ENCODE data around the gene CFL1. TPM values are rescaled to one million over a fixed set of nuclear protein-coding genes. Genes with fewer than 3 reads are reported as not detected.

The CFL1 gene
- polyA plus RNA-seq, 1 of the 3 experiments (the other 2 are of a cell fraction): 4,252 TPM

GRCh38 chr11:65892661-65893317 is 34.8 kb upstream of the CFL1 start:
- CTCF ChIA-PET: interaction anchor here (0.6 to 15.2 kb wide), 8 partner anchors 8 to 123 kb away, joined by 3 to 374 read pairs (median 12); partner anchors contain the start of genes CFL1, EFEMP2 and MUS81

More at GRCh38 chr11:65892661-65893317, 34.8 kb upstream of the CFL1 start:
- POLR2A ChIA-PET: interaction anchor here (0.6 kb wide), 1 partner anchor 75 kb away, joined by 3 read pairs; no protein-coding TSS in a partner anchor
- Histone ChIP-seq H3K79me2 (ENCODE audit: insufficient read depth) (peaks cover 68% of the 10 kb centered on the region), H3K4me3 (ENCODE audit: low read depth in 2 of 2, low read length in 1 of 2) (no peak overlapping the region), H3F3A (replicated peaks; ENCODE audit: insufficient read depth) (peaks cover 93% of the 10 kb centered on the region), H3K9me3 (no peaks in the 10 kb centered on the region), H3K4me2 (peak overlapping the region; percentile 98), H3K9me2 (no peaks in the 10 kb centered on the region), H3K27me3 (ENCODE audit: insufficient read depth) (no peaks in the 10 kb centered on the region), H3K36me3 (replicated peaks in 1 of 2; ENCODE audit: control insufficient read depth in 1 of 2, insufficient read depth in 2 of 2, low read length in 1 of 2) (peaks cover 0 to 42% of the 10 kb centered on the region in 2 experiments), H4K20me1 (ENCODE audit: insufficient read depth) (peaks cover 70% of the 10 kb centered on the region), H2AFZ (ENCODE audit: low read depth) (no peak overlapping the region), H3K4me1 (ENCODE audit: control insufficient read depth in 1 of 2, insufficient read depth in 2 of 2, low read depth in 1 of 2, low read length in 1 of 2) (peaks cover 39 to 52% of the 10 kb centered on the region in 2 experiments), H3K9ac (peak overlapping the region; percentile 76; the same call in 1 of the 2 replicates), H3K27ac (ENCODE audit: low read depth in 2 of 2, low read length in 1 of 2) (peak overlapping the region in 1 of 2 experiments; percentile 94; a peak in 2 of 4 replicates)
- 87% methylated on average over 8 of the region's 10 CpGs for WGBS (ENCODE audit: low lambda C conversion rate)
- TF ChIP-seq JUND (IDR thresholded peaks at IDR 0.05) (no peak), EZH2phosphoT487 (IDR thresholded peaks at IDR 0.05; ENCODE audit: borderline replicate concordance, low read depth) (no peak), EP300 (IDR thresholded peaks at IDR 0.05; ENCODE audit: borderline replicate concordance in 1 of 2, low read depth in 1 of 2, low read length in 1 of 2) (no peak), FOSL2 (IDR thresholded peaks at IDR 0.05; ENCODE audit: borderline replicate concordance, low read depth) (no peak), NFIC (IDR thresholded peaks at IDR 0.05; ENCODE audit: borderline replicate concordance) (no peak), USF1 (IDR thresholded peaks at IDR 0.05; ENCODE audit: borderline replicate concordance, low read depth) (no peak), TAF1 (IDR thresholded peaks at IDR 0.05; ENCODE audit: borderline replicate concordance, low read depth, low read length) (no peak), SIN3A (IDR thresholded peaks at IDR 0.05; ENCODE audit: borderline replicate concordance, low read depth, low read length) (no peak), CTCF (IDR thresholded peaks at IDR 0.05) (no peak), MXI1 (IDR thresholded peaks at IDR 0.05; ENCODE audit: low read depth, low read length) (no peak), POLR2AphosphoS5 (IDR thresholded peaks at IDR 0.05; ENCODE audit: low read depth, low read length) (no peak; the same call in none of the 2 replicates)
- TF ChIP-seq, protein P1, sequence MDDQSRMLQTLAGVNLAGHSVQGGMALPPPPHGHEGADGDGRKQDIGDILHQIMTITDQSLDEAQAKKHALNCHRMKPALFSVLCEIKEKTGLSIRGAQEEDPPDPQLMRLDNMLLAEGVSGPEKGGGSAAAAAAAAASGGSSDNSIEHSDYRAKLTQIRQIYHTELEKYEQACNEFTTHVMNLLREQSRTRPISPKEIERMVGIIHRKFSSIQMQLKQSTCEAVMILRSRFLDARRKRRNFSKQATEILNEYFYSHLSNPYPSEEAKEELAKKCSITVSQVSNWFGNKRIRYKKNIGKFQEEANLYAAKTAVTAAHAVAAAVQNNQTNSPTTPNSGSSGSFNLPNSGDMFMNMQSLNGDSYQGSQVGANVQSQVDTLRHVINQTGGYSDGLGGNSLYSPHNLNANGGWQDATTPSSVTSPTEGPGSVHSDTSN (IDR thresholded peaks at IDR 0.05): no peak
- TF ChIP-seq, protein P2, sequence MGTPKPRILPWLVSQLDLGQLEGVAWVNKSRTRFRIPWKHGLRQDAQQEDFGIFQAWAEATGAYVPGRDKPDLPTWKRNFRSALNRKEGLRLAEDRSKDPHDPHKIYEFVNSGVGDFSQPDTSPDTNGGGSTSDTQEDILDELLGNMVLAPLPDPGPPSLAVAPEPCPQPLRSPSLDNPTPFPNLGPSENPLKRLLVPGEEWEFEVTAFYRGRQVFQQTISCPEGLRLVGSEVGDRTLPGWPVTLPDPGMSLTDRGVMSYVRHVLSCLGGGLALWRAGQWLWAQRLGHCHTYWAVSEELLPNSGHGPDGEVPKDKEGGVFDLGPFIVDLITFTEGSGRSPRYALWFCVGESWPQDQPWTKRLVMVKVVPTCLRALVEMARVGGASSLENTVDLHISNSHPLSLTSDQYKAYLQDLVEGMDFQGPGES (IDR thresholded peaks at IDR 0.05; ENCODE audit: low read depth, low read length): no peak
- no peak for DNase-seq

Measured in SK-N-SH (cell line).